Activated CD8-positive, alpha-beta memory T cell treated with anti-CD3 and anti-CD28 coated beads, Interleukin-2, amount 50 U/mL, for 1 hour (primary cell): Measurements from ENCODE around the gene SHC2.
"Not testable (repeated sequence)": the region's sequence is repeated elsewhere in the genome, so short reads cannot be mapped to it uniquely, and the experiment has no call there.

ENCODE experiments used
- DNase-seq: peaks from one replicate; pipeline ENCODE4 v3.0.0-alpha.2; 2020; ENCODE audit errors: extremely low read depth

SHC2 gene

DNA sequence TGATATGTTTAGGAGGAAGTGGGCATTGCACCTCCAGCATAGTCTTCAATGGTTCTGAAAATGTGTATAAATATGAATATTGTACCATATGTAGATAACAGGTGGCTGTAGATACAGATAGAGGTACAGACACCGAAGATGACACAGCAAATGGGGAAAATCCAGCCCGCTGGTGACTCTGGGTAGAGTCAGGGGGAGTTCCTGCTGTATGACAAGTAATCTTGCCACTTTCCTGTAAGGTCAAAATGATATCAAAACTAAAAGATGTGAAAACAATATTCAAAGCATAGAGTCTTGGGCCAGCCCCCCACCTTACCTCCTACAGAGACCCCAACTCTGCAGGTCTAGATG, 69.7 kb downstream of the SHC2 start:
- DNase-seq, result no peak

DNA sequence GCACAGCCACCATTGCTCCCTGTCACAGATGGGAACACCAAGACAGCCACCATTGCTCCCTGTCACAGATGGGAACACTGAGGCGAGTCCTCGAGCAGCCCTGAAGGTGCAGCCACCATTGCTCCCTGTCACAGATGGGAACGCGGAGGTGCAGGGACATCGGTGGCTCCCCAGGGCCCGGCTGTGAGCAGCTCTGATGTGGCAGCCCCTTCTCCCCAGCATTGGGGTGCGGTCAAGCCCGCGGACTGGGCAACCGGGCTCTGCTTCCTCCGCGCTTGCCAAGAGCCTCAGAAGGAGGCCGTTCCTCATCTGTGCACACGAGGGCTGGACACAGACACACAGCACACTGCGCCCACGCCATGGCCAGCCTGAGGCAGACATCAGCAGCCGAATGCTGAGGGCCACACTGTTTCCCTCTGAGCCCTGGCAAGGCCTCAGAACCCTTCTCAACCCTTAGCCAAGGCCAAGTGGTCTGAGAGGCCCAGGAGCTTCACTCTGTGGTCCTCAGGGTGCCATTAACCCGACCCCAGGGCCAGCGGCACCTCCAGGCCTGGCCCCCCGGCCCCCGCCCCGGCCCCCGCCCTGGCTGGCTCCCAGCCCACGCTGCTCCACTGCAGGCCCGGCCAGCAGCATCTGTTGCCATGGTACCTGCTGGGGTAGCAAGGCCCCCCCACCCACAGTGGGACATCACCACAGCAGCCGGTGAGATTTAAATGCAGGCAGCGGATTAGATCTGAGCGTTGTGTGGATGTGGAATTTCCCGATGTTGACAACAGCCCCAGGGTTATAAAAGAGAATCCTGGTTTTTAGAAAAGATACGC, 70.2 kb downstream of the SHC2 start:
- no peak for DNase-seq

DNA sequence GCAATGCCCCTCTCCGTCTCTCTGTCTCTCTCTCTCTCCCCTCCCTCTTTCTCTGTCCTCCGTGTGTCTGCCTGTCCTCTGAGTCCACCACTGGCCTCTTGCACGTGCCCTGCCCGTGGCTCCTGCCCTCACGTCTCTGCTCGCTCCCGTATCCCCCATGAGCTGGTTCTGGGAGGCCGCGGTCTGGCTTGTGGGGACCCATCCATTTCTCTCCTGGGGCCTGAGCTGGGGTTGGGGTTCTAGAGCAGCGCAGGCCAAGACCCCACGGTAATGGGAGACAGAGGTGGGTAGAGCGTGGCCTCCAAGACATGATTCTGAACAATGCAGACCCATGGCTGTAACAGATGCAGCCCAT, 70.9 kb downstream of the SHC2 start:
- no peak for DNase-seq

DNA sequence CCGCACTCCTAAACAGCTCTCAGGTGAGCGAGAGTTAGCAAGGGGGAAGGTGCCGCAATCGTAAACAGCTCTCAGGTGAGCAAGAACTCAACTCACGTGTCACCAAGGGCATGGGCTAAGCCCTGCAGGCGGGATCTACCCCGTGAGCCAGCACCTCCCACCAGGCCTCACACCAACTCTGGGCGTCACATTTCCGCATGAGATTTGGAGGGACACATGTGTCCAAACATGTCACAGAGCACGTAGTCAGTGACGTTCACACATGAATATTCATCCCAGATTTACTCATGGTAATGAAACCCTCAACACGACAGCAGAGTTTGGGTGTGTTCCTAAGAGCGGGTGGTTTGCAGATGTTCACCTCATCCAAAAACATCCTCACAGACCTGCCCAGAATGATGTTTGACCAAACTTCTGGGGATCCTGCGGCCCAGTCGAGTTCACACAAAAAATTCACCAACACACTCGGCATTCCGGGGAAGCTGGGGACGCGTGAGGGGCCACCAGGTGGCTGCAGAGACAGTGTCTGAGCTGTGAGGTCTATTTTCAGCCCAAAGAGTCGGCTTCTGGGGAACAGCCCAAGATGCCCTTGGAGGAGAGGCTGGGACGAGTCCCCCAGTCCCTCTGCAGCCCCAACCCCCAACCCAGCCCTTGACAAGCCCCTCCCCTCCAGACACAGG, 71.4 kb downstream of the SHC2 start:
- DNase-seq, result no peak

DNA sequence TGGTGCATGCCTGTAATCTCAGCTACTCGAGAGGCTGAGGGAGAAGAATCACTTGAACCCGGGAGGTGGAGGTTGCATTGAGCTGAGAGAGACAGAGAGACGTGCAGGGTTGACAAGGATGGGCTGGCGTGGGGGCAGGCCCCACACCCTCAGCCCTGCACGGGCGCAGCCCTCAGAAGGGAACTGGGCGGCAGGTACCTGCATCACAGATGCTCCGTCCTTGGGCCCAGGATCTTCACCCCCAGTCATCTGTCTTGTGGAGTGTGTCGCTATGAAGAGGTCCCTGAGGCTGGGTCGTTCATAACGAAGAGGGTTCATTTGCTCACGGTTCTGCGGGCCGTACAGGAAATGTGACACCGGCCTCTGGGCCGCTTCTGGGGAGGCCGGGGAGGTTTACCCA, 72.1 kb downstream of the SHC2 start:
- DNase-seq, result no peak

DNA sequence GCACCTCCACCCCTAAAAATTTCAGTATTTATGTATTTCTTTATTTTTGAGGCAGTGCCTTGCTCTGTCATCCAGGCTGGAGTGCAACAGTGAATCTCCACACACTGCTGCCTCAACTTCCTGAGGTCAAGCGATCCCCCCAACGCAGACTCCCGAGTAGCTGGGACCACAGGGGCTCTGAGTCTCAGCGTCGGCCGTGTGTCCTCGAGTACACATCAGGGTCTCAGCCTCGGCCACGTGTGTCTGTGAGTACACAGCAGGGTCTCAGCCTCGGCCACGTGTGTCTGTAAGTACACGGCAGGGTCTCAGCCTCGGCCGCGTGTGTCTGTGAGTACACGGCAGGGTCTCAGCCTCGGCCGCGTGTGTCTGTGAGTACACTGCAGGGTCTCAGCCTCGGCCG, 73.1 kb downstream of the SHC2 start:
- DNase-seq, result no peak

DNA sequence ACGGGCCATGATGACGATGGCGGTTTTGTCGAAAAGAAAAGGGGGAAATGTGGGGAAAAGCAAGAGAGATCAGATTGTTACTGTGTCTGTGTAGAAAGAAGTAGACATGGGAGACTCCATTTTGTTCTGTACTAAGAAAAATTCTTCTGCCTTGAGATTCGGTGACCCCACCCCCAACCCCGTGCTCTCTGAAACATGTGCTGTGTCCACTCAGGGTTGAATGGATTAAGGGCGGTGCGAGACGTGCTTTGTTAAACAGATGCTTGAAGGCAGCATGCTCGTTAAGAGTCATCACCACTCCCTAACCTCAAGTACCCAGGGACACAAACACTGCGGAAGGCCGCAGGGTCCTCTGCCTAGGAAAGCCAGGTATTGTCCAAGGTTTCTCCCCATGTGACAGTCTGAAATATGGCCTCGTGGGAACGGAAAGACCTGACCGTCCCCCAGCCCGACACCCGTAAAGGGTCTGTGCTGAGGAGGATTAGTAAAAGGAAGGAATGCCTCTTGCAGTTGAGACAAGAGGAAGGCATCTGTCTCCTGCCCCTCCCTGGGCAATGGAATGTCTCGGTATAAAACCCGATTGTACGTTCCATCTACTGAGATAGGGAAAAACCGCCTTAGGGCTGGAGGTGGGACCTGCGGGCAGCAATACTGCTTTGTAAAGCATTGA, 74.1 kb downstream of the SHC2 start:
- DNase-seq, result not testable (repeated sequence)

DNA sequence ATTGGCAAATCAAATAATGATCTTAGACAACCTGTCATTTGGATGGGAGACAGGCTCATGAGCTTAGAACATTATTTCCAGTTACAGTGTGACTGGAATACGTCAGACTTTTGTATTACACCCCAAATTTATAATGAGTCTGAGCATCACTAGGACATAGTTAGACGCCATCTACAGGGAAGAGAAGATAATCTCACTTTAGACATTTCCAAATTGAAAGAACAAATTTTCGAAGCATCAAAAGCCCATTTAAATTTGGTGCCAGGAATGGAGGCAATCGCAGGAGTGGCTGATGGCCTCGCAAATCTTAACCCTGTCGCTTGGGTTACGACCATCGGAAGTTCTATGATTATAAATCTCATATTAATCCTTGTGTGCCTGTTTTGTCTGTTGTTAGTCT, 74.6 kb downstream of the SHC2 start:
- DNase-seq, result not testable (repeated sequence)

DNA sequence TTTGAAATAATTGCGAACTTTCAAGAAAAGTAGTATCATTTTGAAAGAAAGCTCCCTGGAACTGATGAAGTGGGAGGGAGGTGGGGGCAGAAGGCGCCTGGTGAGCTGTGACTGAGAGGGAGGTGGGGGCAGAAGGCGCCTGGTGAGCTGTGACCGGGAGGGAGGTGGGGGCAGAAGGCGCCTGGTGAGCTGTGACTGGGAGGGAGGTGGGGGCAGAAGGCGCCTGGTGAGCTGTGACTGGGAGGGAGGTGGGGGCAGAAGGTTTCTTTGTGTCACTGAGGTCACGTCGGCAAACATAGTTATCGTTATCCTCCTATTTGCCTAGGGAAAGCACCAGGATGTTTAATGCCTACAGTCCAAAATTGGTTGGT, 76.0 kb downstream of the SHC2 start:
- no peak for DNase-seq

DNA sequence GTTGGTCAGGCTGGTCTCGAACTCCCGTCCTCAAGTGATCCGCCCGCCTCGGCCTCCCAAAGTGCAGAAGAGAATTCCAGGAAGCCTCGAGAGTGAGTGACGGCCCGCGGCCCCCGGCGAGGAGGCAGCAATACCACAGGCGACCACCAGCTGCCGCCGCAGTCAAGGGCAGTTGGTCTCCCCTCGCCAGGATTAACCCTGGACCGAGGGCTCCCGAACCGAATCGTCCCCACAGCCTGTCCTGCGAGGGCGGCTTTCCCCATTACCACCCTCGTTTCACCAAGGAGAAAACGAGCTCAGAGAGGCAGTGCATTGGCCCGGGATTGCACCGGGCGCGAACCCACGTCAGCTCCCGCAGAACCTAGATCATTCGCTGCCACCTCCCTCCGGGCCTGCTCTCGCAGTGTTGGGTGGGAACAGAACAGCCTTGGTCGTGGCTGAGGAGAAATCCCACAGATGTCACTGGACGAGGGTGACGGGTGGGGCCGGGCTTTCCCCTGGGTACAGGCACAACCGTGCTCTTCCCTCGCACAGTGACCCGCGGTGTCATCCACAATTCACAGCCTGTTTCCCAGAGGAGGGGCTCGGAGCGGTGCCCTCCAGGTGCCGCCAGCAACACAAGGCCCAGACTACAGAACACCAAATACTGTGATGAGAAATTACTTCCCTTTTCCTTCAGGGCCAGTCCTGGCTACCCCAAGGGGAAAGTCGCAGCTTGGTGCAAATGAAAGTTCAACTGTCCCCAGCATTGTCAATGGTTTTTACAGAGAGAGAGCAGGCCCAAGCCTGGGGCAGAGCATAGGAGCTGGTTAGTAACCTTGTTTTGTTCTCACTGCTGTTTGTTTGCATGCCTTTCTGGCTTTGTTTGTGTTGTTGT, 76.7 kb downstream of the SHC2 start:
- no peak for DNase-seq

DNA sequence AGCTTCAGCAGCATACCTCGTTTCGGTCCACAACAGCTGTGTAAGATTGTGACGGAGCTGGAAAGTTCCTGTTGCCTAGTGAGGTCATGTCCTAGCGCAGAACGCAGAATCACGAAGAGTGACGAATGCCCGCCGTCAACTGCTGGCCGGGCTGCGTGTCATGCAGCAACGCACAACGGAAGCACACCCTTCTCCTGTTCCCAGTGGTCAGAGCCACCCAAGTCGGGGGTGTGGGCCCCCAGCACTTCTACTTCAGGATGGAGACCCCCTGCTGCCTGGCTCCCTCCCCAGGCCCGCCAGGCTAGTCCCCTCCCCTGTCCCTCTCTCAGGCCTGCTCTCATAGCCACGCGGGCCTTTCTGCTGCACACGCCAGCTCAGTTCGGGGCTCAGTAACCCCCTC, 77.8 kb downstream of the SHC2 start:
- no peak for DNase-seq

DNA sequence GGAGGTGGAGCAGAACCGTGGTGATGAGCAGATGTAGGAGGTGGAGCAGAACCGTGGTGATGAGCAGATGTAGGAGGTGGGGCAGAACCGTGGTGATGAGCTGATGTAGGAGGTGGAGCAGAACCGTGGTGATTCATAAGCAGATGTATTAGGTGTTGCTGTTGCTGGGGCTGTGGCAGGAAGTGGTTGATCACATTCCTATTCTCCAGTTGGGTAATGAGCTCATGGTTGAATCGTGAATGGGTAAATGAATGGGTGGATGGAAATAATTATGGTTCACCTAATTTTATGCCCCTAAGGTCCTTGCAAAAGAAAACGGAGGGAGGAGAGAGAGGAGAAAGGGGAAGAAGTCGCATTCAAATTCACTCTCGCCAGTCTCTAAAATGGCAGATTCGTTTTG, 78.3 kb downstream of the SHC2 start:
- not testable (repeated sequence) for DNase-seq

DNA sequence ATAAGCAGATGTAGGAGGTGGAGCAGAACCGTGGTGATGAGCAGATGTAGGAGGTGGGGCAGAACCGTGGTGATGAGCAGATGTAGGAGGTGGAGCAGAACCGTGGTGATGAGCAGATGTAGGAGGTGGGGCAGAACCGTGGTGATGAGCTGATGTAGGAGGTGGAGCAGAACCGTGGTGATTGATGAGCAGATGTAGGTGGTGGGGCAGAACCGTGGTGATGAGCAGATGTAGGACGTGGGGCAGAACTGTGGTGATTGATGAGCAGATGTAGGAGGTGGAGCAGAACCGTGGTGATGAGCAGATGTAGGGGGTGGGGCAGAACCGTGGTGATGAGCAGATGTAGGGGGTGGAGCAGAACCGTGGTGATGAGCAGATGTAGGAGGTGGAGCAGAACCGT, 78.9 kb downstream of the SHC2 start:
- not testable (repeated sequence) for DNase-seq

DNA sequence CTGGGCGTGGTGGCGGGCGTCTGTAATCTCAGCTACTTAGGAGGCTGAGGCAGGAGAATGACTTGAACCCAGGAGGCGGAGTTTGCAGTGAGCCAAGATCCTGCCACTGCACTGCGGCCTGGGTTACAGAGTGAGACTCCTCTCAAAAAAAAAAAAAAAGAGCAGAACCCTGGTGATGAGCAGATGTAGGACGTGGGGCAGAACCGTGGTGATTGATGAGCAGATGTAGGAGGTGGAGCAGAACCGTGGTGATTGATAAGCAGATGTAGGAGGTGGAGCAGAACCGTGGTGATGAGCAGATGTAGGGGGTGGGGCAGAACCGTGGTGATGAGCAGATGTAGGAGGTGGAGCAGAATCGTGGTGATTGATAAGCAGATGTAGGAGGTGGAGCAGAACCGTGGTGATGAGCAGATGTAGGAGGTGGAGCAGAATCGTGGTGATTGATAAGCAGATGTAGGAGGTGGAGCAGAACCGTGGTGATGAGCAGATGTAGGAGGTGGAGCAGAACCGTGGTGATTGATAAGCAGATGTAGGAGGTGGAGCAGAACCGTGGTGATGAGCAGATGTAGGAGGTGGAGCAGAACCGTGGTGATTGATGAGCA, 80.1 kb downstream of the SHC2 start:
- DNase-seq, result not testable (repeated sequence)

DNA sequence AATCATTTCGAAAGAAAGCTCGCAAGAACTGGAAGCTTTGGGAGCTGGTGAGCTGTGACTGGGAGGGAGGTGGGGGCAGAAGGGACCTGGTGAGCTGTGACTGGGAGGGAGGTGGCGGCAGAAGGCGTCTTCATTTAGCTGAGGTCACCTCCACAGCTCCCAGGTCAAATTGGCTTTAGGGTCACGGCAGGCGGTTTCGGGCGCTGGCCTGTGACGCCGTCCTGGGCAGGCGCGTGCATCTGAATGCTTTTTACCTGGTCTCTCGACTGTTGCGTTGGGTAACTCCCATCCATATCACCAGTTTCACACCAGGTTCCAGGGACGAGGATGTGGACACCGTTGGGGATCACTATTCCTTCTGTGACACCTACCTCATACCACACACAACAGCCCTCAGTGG, 81.0 kb downstream of the SHC2 start:
- DNase-seq, result no peak

DNA sequence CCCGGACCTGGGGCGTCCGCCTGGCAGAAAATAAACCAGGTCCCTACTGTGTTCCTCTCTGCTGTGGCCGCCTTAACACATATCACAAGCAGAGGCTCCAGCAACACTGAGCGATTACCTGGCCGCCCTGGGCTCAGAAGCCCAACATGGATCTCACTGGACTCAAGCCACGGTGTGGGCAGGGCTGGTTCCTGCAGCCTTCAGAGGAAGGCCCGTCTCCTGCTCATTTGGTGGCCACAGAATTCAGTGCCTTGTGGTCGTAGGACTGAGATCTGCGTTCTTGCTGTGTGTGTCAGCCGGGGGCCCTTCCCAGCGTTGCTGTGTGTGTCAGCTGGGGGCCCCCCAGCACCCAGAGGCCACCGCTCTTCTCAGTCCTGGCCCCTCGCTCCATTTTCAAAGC, 82.1 kb downstream of the SHC2 start:
- no peak for DNase-seq

DNA sequence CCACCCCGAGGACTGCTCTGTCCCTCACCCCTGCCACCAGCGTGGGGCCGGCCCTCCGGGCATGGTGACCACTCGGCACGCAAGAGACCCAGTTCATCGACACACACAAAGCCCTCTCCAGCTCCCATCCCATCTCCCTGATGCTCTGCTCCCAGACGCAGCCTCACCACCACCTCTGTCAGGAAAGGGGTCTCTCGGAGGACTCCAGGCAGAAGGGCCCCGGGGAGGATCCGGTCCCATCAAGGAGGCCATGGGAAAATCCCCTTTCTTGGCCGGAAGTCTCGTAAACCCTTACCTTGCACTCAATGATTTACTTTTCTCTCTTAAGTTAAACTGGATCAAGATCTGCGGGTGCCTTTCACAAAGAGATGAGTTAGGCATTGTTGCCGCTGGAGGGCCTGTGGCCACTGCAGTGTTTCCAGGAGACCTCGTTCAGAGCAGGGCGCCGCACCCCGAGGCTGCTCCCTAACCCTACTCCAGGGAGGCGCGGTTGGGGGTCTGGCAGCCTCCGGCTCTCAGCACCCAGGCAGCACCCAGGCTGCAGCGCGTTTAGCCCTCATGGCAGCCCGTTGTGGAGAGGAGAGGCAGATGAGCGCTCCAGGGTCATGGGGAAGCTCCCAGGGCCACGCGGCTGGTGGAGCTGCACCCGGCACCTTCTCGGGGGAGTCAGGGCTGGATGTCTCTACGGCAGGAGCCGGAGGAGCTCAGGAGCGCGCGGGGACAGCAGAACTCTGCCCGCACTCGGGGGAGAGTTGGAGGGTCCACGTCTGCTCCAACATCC, 82.8 kb downstream of the SHC2 start:
- DNase-seq, result no peak

DNA sequence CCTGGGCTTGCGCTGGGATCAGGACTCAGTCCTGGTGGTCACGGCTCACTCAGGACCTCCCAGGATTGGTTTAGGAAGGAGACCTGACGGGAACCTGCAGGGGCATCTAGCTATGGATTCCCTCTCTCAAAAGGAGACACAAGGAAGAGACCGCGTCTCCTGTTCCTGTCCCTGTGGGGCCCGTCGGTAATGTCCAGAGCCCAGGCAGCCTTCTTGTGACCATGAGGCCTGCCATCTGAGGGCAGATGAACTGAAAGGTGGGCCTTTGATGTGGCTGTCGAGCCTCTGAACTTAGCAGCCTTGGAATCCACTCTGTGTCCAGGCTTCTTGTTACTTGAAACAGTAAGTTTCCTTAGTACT, 84.7 kb downstream of the SHC2 start:
- no peak for DNase-seq

DNA sequence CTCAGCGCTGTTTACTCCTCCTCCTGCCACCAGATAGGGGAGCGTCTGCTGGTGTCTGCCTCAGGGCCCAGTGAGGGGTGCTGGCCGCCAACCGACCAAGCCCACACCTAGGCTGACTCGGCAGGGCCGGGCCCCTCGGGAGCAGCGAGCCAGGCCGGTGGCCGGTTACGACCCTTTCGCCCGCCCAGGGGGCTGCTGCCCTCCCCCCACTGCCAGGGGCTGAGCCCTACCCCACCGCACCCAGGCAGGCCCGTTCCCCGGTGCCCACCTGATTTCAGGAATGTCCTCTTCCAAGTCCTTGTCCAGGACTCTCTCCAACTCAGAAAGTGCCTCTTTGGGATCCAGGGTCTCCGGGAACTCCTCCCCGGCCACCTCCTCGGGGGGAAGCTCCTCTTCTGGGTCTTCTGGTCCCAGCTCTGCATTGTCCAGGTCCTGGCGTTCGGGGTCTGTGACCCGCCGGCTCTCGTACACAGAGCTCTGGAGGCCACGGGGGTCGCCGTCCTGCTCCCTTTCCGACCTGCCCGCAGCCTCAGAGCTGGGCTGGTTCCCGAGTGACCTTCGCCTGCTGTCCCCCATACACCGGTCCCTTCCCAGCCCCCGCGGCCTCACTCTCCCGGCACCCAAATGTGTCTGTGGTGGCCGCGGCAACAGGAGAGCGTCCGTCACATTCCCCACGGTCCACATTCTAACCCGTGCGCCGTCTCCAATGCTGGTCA, 85.3 kb downstream of the SHC2 start:
- no peak for DNase-seq

DNA sequence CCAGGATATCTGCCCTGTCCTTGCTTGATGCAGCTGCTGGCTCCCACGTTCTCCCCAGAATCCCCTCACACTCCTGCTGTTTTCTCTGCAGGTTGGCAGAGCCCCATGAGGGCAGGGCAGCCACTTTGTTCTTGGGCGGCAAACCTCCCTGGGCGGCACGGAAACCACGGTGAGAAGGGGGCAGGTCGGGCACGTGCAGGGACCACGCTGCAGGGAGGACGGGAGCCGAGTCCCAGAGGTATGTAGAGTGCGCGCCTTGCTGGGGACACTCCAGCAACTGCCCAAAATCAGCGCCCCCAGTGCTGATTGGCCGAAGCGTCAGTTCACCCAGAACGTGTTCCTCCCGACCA, 86.0 kb downstream of the SHC2 start:
- DNase-seq, result no peak
